Measurements from ENCODE around the gene TCF7L2.

Gene TCF7L2

GRCh38 chr10:113159563-113159962, 209.5 kb downstream of the TCF7L2 start:
- Histone ChIP-seq H3K4me3 (ENCODE audit: insufficient read depth, low read length, poor library complexity, severe bottlenecking) (no peak overlapping the region), H4K20me1 (ENCODE audit: low read depth, low read length) (no peaks in the 10 kb centered on the region), H3K36me3 (ENCODE audit: low read length) (no peaks in the 10 kb centered on the region)

GRCh38 chr10:113160641-113161040, 210.6 kb downstream of the TCF7L2 start:
- Histone ChIP-seq H2AFZ (ENCODE audit: low read depth, low read length, severe bottlenecking) (no peak overlapping the region), H3K9me3 (ENCODE audit: insufficient read depth, low read length) (no peaks in the 10 kb centered on the region), H3K9me2 (replicated peaks; ENCODE audit: insufficient read depth, low read length) (no peaks in the 10 kb centered on the region), H3K4me2 (ENCODE audit: low read depth, low read length, poor library complexity, severe bottlenecking) (no peak overlapping the region), H3F3A (ENCODE audit: insufficient read depth) (no peaks in the 10 kb centered on the region), H3K79me2 (ENCODE audit: insufficient read depth, low read length) (no peaks in the 10 kb centered on the region), H3K27me3 (ENCODE audit: low read length) (no peaks in the 10 kb centered on the region), H3K36me3 (ENCODE audit: low read length) (no peaks in the 10 kb centered on the region), H3K4me3 (ENCODE audit: insufficient read depth, low read length, poor library complexity, severe bottlenecking) (no peak overlapping the region), H3K27ac (ENCODE audit: low read depth, low read length) (no peak overlapping the region), H3K9ac (ENCODE audit: low read length) (no peak overlapping the region), H4K20me1 (ENCODE audit: low read depth, low read length) (no peaks in the 10 kb centered on the region)
- TF ChIP-seq CTCF (IDR thresholded peaks at IDR 0.05; ENCODE audit: insufficient read depth, low read length, poor library complexity, severe bottlenecking) (no peak), EZH2phosphoT487 (conservative IDR thresholded peaks at IDR 0.05; ENCODE audit: low read length) (no peak)

More at GRCh38 chr10:113159563-113159962, 209.5 kb downstream of the TCF7L2 start:
- TF ChIP-seq CTCF (IDR thresholded peaks at IDR 0.05; ENCODE audit: insufficient read depth, low read length, poor library complexity, severe bottlenecking) (no peak), EZH2phosphoT487 (conservative IDR thresholded peaks at IDR 0.05; ENCODE audit: low read length) (no peak)
- no peak overlapping the region for H3K27ac ChIP-seq (ENCODE audit: low read depth, low read length)
- no peak overlapping the region for H3K9ac ChIP-seq (ENCODE audit: low read length)
- H3K9me3 ChIP-seq (ENCODE audit: insufficient read depth, low read length) = no peaks in the 10 kb centered on the region
- no peaks in the 10 kb centered on the region for H3K9me2 ChIP-seq (replicated peaks; ENCODE audit: insufficient read depth, low read length)
- H2AFZ ChIP-seq (ENCODE audit: low read depth, low read length, severe bottlenecking) = no peak overlapping the region
- H3F3A ChIP-seq (ENCODE audit: insufficient read depth) = no peaks in the 10 kb centered on the region
- H3K79me2 ChIP-seq (ENCODE audit: insufficient read depth, low read length) = no peaks in the 10 kb centered on the region
- H3K4me2 ChIP-seq (ENCODE audit: low read depth, low read length, poor library complexity, severe bottlenecking) = no peak overlapping the region
- H3K27me3 ChIP-seq (ENCODE audit: low read length) = no peaks in the 10 kb centered on the region

- Histone ChIP-seq H3K9me3 (ENCODE audit: insufficient read depth, low read length) (no peaks in the 10 kb centered on the region), H3K4me3 (ENCODE audit: insufficient read depth, low read length, poor library complexity, severe bottlenecking) (no peak overlapping the region), H3K9ac (ENCODE audit: low read length) (no peak overlapping the region), H3F3A (ENCODE audit: insufficient read depth) (no peaks in the 10 kb centered on the region), H2AFZ (ENCODE audit: low read depth, low read length, severe bottlenecking) (no peak overlapping the region), H3K4me2 (ENCODE audit: low read depth, low read length, poor library complexity, severe bottlenecking) (no peak overlapping the region), H3K36me3 (ENCODE audit: low read length) (no peaks in the 10 kb centered on the region), H4K20me1 (ENCODE audit: low read depth, low read length) (no peaks in the 10 kb centered on the region), H3K27ac (ENCODE audit: low read depth, low read length) (no peak overlapping the region), H3K27me3 (ENCODE audit: low read length) (no peaks in the 10 kb centered on the region), H3K9me2 (replicated peaks; ENCODE audit: insufficient read depth, low read length) (no peaks in the 10 kb centered on the region), H3K79me2 (ENCODE audit: insufficient read depth, low read length) (no peaks in the 10 kb centered on the region)
- TF ChIP-seq CTCF (IDR thresholded peaks at IDR 0.05; ENCODE audit: insufficient read depth, low read length, poor library complexity, severe bottlenecking) (no peak), EZH2phosphoT487 (conservative IDR thresholded peaks at IDR 0.05; ENCODE audit: low read length) (no peak)
Observed at GRCh38 chr10:113161066-113161465, 211.0 kb downstream of the TCF7L2 start.

Measured in SU-DHL-6 (cell line).